H1 (cell line): ENCODE measurements around the gene MTR. TPM values are rescaled to one million over a fixed set of nuclear protein-coding genes. Genes with fewer than 3 reads are reported as not detected.

Experiments
- CTCF ChIP-seq, 3 experiments: IDR thresholded peaks; 1 replicate in 2 of 3; 2 replicates in 1 of 3; pipeline versions ENCODE4 v1.5.1 to v1.6.1; 2011; ENCODE audit warnings: low read length in 3 of 3, mild to moderate bottlenecking in 3 of 3, inconsistent platforms in 2 of 3, low read depth in 1 of 3, moderate library complexity in 1 of 3; ENCODE audit not compliant: insufficient read depth in 1 of 3; ENCODE audit errors: control extremely low read depth in 1 of 3
- polyA plus RNA-seq, 7 experiments: library from polyadenylated mRNA; depleted of rRNA in 3 of 7; stranded (reverse) in 5 of 7; unstranded in 2 of 7; fragments of >200 nt in 5 of 7; fragments of 200-250 nt in 2 of 7; gene quantifications; 1 replicate in 5 of 7; 2 replicates in 1 of 7; 4 replicates in 1 of 7; pipeline versions ENCODE4 v1.2.1 to v1.2.3, GENCODE V29; 2011 to 2013; ENCODE audit warnings: missing spikeins in 2 of 7, mixed read lengths in 2 of 7
- total RNA-seq: library from RNA; stranded (reverse); fragmentation: NEBNext Ultra II Directional; extraction: Animal tissue kit (Norgen Biotek cat#: 25700); gene quantifications from 2 replicates; pipeline ENCODE4 v1.2.1, GENCODE V29; 2021

MTR gene
- total and polyA plus RNA-seq, 2 of the 8 experiments (the other 6 are each of a cell fraction or from before 2014, with no cell fraction given): 4.8 to 27.4 TPM

DNA sequence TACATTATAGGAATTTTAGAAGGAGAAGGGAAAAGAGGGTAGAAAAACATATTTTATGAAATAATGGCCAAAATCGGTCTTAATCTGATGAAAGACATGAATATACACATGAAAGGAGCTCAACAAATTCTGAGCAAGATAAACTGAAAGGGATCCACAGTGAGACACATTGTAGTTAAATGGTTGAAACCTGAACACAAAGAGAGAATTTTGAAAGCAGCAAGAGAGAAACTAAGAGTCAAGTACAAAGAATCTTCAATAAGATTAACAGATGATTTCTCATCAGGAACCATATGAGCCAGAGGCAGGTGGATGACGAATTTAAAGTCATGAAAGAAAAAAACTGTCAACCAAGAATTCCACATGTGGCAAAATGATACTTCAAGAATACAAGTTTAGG, 15.8 kb upstream of the MTR start (continued):
- TF ChIP-seq CTCF (IDR thresholded peaks at IDR 0.05; ENCODE audit: control extremely low read depth in 1 of 3, insufficient read depth in 1 of 3, low read depth in 1 of 3, low read length in 3 of 3): no peak
- TF ChIP-seq, all 59 proteins: peak for 0
